ENCODE measurements around the gene OGFR. TPM values are rescaled to one million over a fixed set of nuclear protein-coding genes. Genes with fewer than 3 reads are reported as not detected.

The OGFR gene, protein sequence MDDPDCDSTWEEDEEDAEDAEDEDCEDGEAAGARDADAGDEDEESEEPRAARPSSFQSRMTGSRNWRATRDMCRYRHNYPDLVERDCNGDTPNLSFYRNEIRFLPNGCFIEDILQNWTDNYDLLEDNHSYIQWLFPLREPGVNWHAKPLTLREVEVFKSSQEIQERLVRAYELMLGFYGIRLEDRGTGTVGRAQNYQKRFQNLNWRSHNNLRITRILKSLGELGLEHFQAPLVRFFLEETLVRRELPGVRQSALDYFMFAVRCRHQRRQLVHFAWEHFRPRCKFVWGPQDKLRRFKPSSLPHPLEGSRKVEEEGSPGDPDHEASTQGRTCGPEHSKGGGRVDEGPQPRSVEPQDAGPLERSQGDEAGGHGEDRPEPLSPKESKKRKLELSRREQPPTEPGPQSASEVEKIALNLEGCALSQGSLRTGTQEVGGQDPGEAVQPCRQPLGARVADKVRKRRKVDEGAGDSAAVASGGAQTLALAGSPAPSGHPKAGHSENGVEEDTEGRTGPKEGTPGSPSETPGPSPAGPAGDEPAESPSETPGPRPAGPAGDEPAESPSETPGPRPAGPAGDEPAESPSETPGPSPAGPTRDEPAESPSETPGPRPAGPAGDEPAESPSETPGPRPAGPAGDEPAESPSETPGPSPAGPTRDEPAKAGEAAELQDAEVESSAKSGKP
- 10 to 100 TPM; 67.0 to 76.6 TPM for total RNA-seq

DNA sequence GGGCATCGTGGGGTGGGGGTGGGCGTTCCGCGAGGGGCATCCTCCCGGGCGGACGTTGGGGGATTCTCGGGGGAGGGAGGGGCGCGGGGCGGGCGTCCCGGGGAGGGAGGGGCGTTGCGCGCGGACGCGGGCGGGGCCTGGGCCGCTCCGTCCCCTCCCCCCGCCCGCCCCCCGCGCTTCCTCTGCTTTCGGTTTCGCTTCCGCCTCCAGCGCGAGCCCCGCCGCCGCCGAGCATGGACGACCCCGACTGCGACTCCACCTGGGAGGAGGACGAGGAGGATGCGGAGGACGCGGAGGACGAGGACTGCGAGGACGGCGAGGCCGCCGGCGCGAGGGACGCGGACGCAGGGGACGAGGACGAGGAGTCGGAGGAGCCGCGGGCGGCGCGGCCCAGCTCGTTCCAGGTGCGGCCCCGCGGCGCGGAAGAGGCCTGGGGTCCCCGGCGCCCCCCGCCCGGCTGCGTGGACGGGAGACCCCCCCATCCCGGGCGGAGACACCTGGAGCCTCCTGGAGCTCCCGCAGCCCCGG, at the start of gene OGFR:
Gene OGFR (plus strand): TSS at position 209 of the 528 bp plus-strand sequence. CDS start 25 bp downstream, at position 234.
- H3K4me1 Mint-ChIP-seq (ENCODE audit: low read depth): peaks cover 35% of the 10 kb centered on the region
- CTCF ChIA-PET: interaction anchor here (1.0 to 2.3 kb wide), 2 partner anchors 10 to 153 kb away, joined by 4 to 6 read pairs; no protein-coding TSS in a partner anchor
- ATAC-seq (peak; percentile 66), DNase-seq (peak; percentile 81)
- peak within 1 kb of the TSS; percentile 96 for H3K27ac Mint-ChIP-seq
- peaks cover 26% of the 10 kb centered on the region for H3K36me3 Mint-ChIP-seq (ENCODE audit: low read depth)
- no peaks in the 10 kb centered on the region for H3K9me3 Mint-ChIP-seq (ENCODE audit: insufficient read depth)
- POLR2A ChIA-PET: interaction anchor here (1.1 to 2.3 kb wide), 2 partner anchors 10 to 12 kb away, joined by 3 to 21 read pairs; partner anchors contain the start of genes COL9A3 and MRGBP
- peak within 1 kb of the TSS; percentile 93 for H3K4me3 Mint-ChIP-seq
- no peaks in the 10 kb centered on the region for H3K27me3 Mint-ChIP-seq (ENCODE audit: low read depth)

GRCh38 chr20:62754991-62755356, 49.7 kb upstream of the OGFR start:
- CTCF ChIA-PET: interaction anchor here (1.3 kb wide), 1 partner anchor 80 kb away, joined by 3 read pairs; no protein-coding TSS in a partner anchor
- no peak overlapping the region for H3K27ac Mint-ChIP-seq
- no peak for DNase-seq
- no peaks in the 10 kb centered on the region for H3K9me3 Mint-ChIP-seq (ENCODE audit: insufficient read depth)
- H3K4me3 Mint-ChIP-seq: no peak overlapping the region
- ATAC-seq: no peak
- no peaks in the 10 kb centered on the region for H3K4me1 Mint-ChIP-seq (ENCODE audit: low read depth)
- H3K27me3 Mint-ChIP-seq (ENCODE audit: low read depth): peaks cover 31% of the 10 kb centered on the region
- H3K36me3 Mint-ChIP-seq (ENCODE audit: low read depth): no peaks in the 10 kb centered on the region
- POLR2A ChIA-PET: no interaction called here

DNA sequence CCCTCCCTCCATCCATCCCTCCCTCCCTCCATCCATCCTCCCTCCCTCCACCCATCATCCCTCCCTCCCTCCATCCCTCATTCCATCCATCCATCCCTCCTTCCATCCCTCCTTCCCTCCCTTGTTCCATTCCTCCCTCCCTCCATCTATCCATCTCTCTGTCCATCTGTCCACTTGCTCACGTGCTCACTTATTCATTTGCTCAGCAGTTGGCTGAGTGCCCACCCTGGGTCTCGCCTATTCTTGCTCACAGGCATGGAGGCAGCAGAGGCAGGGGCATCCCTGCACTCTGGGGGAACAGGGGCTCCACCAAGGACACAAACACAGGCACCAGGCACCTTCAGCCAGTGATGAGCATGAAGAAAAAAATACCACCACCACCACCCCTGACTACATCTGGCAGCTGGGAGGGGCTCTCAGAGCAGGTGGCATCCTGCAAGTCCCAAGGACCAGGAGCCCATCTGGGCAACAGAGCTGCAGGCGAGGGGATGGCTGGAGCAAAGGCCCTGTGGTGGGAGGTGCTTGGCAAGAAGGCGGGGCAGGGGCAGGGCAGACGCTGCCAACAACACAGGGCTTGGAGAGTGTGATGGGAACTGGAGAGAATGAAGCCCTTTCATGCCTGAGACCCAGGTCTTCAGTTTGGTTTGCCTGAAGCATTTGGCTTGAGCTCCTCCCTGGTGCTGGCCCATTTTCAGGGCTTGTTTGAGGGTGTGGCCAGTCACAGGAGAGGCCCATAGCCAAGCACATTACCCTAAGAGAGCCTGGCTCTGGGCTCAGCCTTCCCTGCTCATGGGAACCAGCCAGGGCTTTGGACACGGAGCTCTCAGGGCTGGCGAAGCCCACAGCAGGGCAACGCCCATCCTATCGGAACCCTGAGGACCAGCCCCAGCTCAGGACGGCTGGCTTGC, 48.6 kb upstream of the OGFR start:
- Mint-ChIP-seq H3K4me1 (ENCODE audit: low read depth) (no peaks in the 10 kb centered on the region), H3K9me3 (ENCODE audit: insufficient read depth) (no peaks in the 10 kb centered on the region), H3K36me3 (ENCODE audit: low read depth) (no peaks in the 10 kb centered on the region), H3K27me3 (ENCODE audit: low read depth) (peaks cover 27% of the 10 kb centered on the region), H3K27ac (no peak overlapping the region), H3K4me3 (no peak overlapping the region)
- ChIA-PET POLR2A (interaction anchor here (0.6 kb wide), 1 partner anchor 1601 kb away, joined by 3 read pairs; no protein-coding TSS in a partner anchor), CTCF (no interaction called here)
- DNase-seq: no peak
- peak; percentile 36 for ATAC-seq

GRCh38 chr20:62758226-62758912, 46.3 kb upstream of the OGFR start:
- H3K4me3 Mint-ChIP-seq: no peak overlapping the region
- no peak for ATAC-seq
- H3K4me1 Mint-ChIP-seq (ENCODE audit: low read depth): no peaks in the 10 kb centered on the region

DNA sequence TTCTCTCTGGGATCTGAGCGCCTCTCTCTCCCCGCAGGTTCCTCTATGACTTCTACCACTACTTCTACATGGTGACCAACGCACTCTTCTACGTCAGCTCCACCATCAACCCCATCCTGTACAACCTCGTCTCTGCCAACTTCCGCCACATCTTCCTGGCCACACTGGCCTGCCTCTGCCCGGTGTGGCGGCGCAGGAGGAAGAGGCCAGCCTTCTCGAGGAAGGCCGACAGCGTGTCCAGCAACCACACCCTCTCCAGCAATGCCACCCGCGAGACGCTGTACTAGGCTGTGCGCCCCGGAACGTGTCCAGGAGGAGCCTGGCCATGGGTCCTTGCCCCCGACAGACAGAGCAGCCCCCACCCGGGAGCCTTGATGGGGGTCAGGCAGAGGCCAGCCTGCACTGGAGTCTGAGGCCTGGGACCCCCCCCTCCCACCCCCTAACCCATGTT, 44.6 kb upstream of the OGFR start:
- no peaks in the 10 kb centered on the region for H3K9me3 Mint-ChIP-seq (ENCODE audit: insufficient read depth)
- no peak overlapping the region for H3K4me3 Mint-ChIP-seq
- POLR2A ChIA-PET: no interaction called here
- no peak for ATAC-seq
- DNase-seq: no peak
- H3K36me3 Mint-ChIP-seq (ENCODE audit: low read depth): no peaks in the 10 kb centered on the region
- H3K27ac Mint-ChIP-seq: no peak overlapping the region
- no peaks in the 10 kb centered on the region for H3K4me1 Mint-ChIP-seq (ENCODE audit: low read depth)
- peaks cover 17% of the 10 kb centered on the region for H3K27me3 Mint-ChIP-seq (ENCODE audit: low read depth)
- CTCF ChIA-PET: no interaction called here

More at GRCh38 chr20:62758226-62758912, 46.3 kb upstream of the OGFR start:
- H3K9me3 Mint-ChIP-seq (ENCODE audit: insufficient read depth): no peaks in the 10 kb centered on the region
- peaks cover 17% of the 10 kb centered on the region for H3K27me3 Mint-ChIP-seq (ENCODE audit: low read depth)
- DNase-seq: no peak
- CTCF ChIA-PET: interaction anchor here (0.9 kb wide), 1 partner anchor 34 kb away, joined by 3 read pairs; no protein-coding TSS in a partner anchor
- POLR2A ChIA-PET: no interaction called here
- H3K36me3 Mint-ChIP-seq (ENCODE audit: low read depth): no peaks in the 10 kb centered on the region
- no peak overlapping the region for H3K27ac Mint-ChIP-seq

- ChIA-PET POLR2A (no interaction called here), CTCF (interaction anchor here (1.0 kb wide), 1 partner anchor 32 kb away, joined by 3 read pairs; no protein-coding TSS in a partner anchor)
- H3K4me1 Mint-ChIP-seq (ENCODE audit: low read depth): no peaks in the 10 kb centered on the region
Measured at GRCh38 chr20:62760471-62760855, 44.2 kb upstream of the OGFR start.

DNA sequence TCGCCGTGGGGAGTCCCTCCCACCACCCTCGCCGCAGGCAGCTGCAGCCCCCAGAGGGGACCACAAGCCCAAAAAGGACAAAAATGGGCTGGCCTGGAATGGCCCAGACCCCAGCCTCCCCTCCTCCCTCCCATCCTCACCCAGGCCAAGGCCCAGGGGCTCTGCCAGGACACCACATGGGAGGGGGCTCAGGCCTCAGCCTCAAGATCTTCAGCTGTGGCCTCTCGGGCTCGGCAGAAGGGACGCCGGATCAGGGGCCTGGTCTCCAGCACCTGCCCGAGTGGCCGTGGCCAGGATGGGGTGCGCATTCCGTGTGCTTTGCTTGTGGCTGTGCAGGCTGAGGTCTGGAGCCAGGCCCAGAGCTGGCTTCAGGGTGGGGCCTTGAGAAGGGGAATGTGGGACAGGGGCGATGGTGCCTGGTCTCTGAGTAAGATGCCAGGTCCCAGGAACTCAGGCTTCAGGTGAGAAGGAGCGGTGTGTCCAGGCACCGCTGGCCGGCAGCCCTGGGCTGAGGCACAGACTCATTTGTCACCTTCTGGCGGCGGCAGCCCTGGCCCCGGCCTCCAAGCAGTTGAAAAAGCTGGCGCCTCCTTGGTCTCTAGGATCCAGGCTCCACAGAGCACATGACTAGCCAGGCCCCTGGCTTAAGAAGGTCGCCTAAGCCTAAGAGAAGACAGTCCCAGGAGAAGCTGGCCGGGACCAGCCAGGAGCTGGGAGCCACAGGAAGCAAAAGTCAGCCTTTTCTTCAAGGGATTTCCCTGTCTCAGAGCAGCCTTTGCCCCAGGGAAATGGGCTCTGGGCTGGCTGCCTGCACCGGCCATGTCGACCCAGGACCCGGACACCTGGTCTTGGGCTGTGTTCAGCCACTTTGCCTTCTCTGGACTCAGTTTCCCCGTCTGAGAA, 43.5 kb upstream of the OGFR start:
- ChIA-PET CTCF (interaction anchor here (1.0 kb wide), 1 partner anchor 32 kb away, joined by 3 read pairs; no protein-coding TSS in a partner anchor), POLR2A (no interaction called here)
- Mint-ChIP-seq H3K4me1 (ENCODE audit: low read depth) (no peaks in the 10 kb centered on the region), H3K9me3 (ENCODE audit: insufficient read depth) (no peaks in the 10 kb centered on the region), H3K36me3 (ENCODE audit: low read depth) (no peaks in the 10 kb centered on the region), H3K4me3 (no peak overlapping the region), H3K27me3 (ENCODE audit: low read depth) (peaks cover 13% of the 10 kb centered on the region), H3K27ac (no peak overlapping the region)
- ATAC-seq (no peak), DNase-seq (no peak)

More at GRCh38 chr20:62760471-62760855, 44.2 kb upstream of the OGFR start:
- no peak for DNase-seq
- H3K27me3 Mint-ChIP-seq (ENCODE audit: low read depth): peaks cover 17% of the 10 kb centered on the region
- no peaks in the 10 kb centered on the region for H3K36me3 Mint-ChIP-seq (ENCODE audit: low read depth)
- H3K9me3 Mint-ChIP-seq (ENCODE audit: insufficient read depth): no peaks in the 10 kb centered on the region
- no peak overlapping the region for H3K27ac Mint-ChIP-seq
- H3K4me3 Mint-ChIP-seq: no peak overlapping the region
- ATAC-seq: no peak

GRCh38 chr20:62761759-62762131, 42.9 kb upstream of the OGFR start:
- no peak for ATAC-seq
- no peak overlapping the region for H3K27ac Mint-ChIP-seq
- no peak overlapping the region for H3K4me3 Mint-ChIP-seq
- H3K4me1 Mint-ChIP-seq (ENCODE audit: low read depth): no peaks in the 10 kb centered on the region
- CTCF ChIA-PET: no interaction called here
- H3K27me3 Mint-ChIP-seq (ENCODE audit: low read depth): peaks cover 8% of the 10 kb centered on the region
- H3K36me3 Mint-ChIP-seq (ENCODE audit: low read depth): no peaks in the 10 kb centered on the region
- H3K9me3 Mint-ChIP-seq (ENCODE audit: insufficient read depth): no peaks in the 10 kb centered on the region
- POLR2A ChIA-PET: no interaction called here
- DNase-seq: no peak

DNA sequence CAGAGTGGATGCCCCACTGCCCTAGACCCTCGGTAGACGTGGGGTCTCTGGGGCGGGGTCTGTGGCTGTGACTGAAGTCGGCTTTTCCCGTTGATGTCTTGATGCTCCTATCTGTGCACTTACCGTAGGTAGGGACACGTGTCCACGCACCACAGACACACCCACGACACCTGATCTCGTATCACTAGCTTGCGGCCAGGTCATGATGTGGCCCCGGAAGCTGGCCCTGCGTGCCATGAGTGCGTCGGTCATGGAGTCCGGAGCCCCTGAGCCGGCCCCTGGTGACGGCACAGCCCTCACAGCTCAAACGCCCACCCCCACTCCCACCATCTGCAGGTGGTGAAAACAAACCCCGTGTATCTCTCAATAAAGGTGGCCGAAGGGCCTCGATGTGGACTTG, 42.3 kb upstream of the OGFR start:
- ChIA-PET CTCF (interaction anchor here (1.7 kb wide), 1 partner anchor 11 kb away, joined by 4 read pairs; no protein-coding TSS in a partner anchor), POLR2A (no interaction called here)
- H3K27ac Mint-ChIP-seq: no peak overlapping the region
- ATAC-seq: no peak
- no peak for DNase-seq
- no peaks in the 10 kb centered on the region for H3K4me1 Mint-ChIP-seq (ENCODE audit: low read depth)
- H3K27me3 Mint-ChIP-seq (ENCODE audit: low read depth): peaks cover 3% of the 10 kb centered on the region
- H3K9me3 Mint-ChIP-seq (ENCODE audit: insufficient read depth): no peaks in the 10 kb centered on the region
- no peaks in the 10 kb centered on the region for H3K36me3 Mint-ChIP-seq (ENCODE audit: low read depth)
- no peak overlapping the region for H3K4me3 Mint-ChIP-seq

DNA sequence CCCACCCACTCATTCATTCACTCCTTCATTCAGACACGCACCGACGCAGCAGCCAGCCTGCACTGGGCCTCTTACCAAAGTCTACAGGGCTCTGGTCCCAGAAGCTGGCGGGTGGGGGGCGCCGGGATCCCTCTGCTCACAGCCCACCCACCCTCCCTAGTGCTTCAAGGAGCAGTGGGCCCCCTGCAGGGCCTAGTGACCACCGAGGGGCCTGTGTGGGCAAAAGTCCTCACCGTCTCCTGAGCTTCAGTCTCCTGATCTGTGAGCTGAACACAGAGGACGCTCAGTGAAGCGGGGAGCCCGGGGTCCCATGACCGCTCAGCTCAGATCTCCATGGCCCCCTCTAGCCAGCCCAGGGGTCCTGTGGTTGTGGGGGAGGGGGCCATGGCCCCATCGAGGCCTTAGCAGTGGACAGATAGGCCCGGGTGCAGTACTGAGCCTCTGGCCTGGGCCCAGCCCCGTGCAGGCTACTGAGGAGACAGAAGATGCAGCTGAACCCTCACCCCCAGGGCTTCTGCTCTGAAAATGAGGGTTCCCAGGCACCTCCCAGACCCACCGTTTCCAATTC, 41.8 kb upstream of the OGFR start:
- no peak for ATAC-seq
- Mint-ChIP-seq H3K27ac (no peak overlapping the region), H3K4me1 (ENCODE audit: low read depth) (no peaks in the 10 kb centered on the region), H3K27me3 (ENCODE audit: low read depth) (no peaks in the 10 kb centered on the region), H3K4me3 (no peak overlapping the region), H3K36me3 (ENCODE audit: low read depth) (no peaks in the 10 kb centered on the region), H3K9me3 (ENCODE audit: insufficient read depth) (no peaks in the 10 kb centered on the region)
- DNase-seq: no peak
- CTCF ChIA-PET: interaction anchor here (1.7 kb wide), 1 partner anchor 11 kb away, joined by 4 read pairs; no protein-coding TSS in a partner anchor
- POLR2A ChIA-PET: no interaction called here

Data from activated CD8-positive, alpha-beta T cell treated with anti-CD3 and anti-CD28 coated beads, Interleukin-2, amount 10 ng/mL, durations not matched to agents 7 days and 5 days (primary cell).